ENCODE results near the gene ADAMTS10. TPM values are rescaled to one million over a fixed set of nuclear protein-coding genes. Genes with fewer than 3 reads are reported as not detected.
"Not testable (repeated sequence)": the region's sequence is repeated elsewhere in the genome, so short reads cannot be mapped to it uniquely, and the experiment has no call there.

ADAMTS10 gene
- total and polyA plus RNA-seq, 4 donors = 18.8 to 264 (median 123) TPM

GRCh38 chr19:8631425-8631819, 20.9 kb upstream of the ADAMTS10 start:
- no peaks in the 10 kb centered on the region for H3K27me3 ChIP-seq (ENCODE audit: control insufficient read depth in 1 of 2, insufficient read depth in 2 of 2, low read length in 1 of 2)
- DNase-seq (peak; percentile 83 to 84), ATAC-seq (ENCODE audit: low FRiP score) (peak; percentile 81)
- no peaks in the 10 kb centered on the region for H3K9me3 ChIP-seq (ENCODE audit: control insufficient read depth, low read length)
- no peaks in the 10 kb centered on the region for H3K36me3 ChIP-seq (ENCODE audit: control insufficient read depth in 1 of 2, insufficient read depth in 2 of 2, low read length in 1 of 2)
- H3K27ac ChIP-seq (ENCODE audit: low read depth in 1 of 2, low read length in 2 of 2) = peak overlapping the region in 1 of 2 donors; percentile 59
- 7 to 8% methylated on average over 11 of the region's 11 CpGs for WGBS, 2 donors
- intact Hi-C loops (cut with DNase I) = no loop called here
- no peaks in the 10 kb centered on the region for H3K4me1 ChIP-seq (ENCODE audit: control insufficient read depth in 1 of 2, insufficient read depth in 2 of 2, low read length in 2 of 2)
- no peak overlapping the region for H3K4me3 ChIP-seq (ENCODE audit: low read length in 2 of 2)

GRCh38 chr19:8630796-8631424, 20.4 kb upstream of the ADAMTS10 start:
- H3K27ac ChIP-seq (ENCODE audit: low read depth in 1 of 2, low read length in 2 of 2) = peak overlapping the region in 1 of 2 donors; percentile 59
- no peaks in the 10 kb centered on the region for H3K36me3 ChIP-seq (ENCODE audit: control insufficient read depth in 1 of 2, insufficient read depth in 2 of 2, low read length in 1 of 2)
- H3K4me3 ChIP-seq (ENCODE audit: low read length in 2 of 2) = no peak overlapping the region
- ATAC-seq (ENCODE audit: low FRiP score) (no peak), DNase-seq (no peak)
- H3K4me1 ChIP-seq (ENCODE audit: control insufficient read depth in 1 of 2, insufficient read depth in 2 of 2, low read length in 2 of 2) = no peaks in the 10 kb centered on the region
- H3K9me3 ChIP-seq (ENCODE audit: control insufficient read depth, low read length) = no peaks in the 10 kb centered on the region
- 32 to 54% methylated on average over 5 to 6 of the region's 6 CpGs for WGBS, 2 donors
- no peaks in the 10 kb centered on the region for H3K27me3 ChIP-seq (ENCODE audit: control insufficient read depth in 1 of 2, insufficient read depth in 2 of 2, low read length in 1 of 2)
- intact Hi-C loops (cut with DNase I) = no loop called here

DNA sequence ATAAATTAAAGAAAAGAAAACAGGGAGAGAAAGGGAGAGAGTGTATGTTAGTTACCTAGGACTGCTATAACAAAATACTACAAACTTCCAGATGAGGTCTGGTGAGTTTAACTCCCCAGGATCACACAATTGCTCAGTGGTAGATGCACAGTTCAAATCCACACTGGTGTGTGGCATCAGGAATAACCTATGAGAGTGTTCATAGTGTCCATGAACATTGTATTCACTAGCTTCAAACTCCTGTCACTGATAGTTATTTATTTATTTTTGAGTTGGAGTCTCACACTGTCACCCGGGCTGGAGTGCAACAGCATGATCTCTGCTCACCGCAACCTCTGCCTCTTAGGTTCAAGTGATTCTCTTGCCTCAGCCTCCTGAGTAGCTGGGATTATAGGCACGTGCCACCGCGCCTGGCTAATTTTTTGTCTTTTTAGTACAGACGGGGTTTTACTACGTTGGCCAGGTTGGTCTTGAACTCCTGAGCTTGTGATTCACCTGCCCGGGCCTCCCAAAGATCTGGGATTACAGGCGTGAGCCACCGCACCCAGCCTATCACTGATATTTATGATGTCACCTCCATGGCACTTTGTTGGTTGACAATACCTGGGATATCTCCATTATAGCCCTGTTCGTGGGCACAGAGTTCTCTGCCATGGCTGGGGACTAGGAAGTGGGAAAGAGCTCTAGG, 19.6 kb upstream of the ADAMTS10 start, which contains the start of gene NFILZ:
NFILZ (plus strand) TSS at position 638 of the 688 bp plus-strand sequence. CDS start 46,133 bp downstream, outside the sequence.
- H3K9me3 ChIP-seq (ENCODE audit: control insufficient read depth, low read length) = no peaks in the 10 kb centered on the region
- intact Hi-C loops (cut with DNase I) = no loop called here
- DNase-seq (no peak), ATAC-seq (ENCODE audit: low FRiP score) (no peak)
- WGBS, 2 donors = 95 to 97% methylated on average over 11 of the region's 11 CpGs
- no peaks in the 10 kb centered on the region for H3K27me3 ChIP-seq (ENCODE audit: control insufficient read depth in 1 of 2, insufficient read depth in 2 of 2, low read length in 1 of 2)
- H3K36me3 ChIP-seq (ENCODE audit: control insufficient read depth in 1 of 2, insufficient read depth in 2 of 2, low read length in 1 of 2) = no peaks in the 10 kb centered on the region
- H3K4me3 ChIP-seq (ENCODE audit: low read length in 2 of 2) = no peak within 1 kb of the TSS
- H3K27ac ChIP-seq (ENCODE audit: low read depth in 1 of 2, low read length in 2 of 2) = peak within 1 kb of the TSS in 1 of 2 donors; percentile 59
- no peaks in the 10 kb centered on the region for H3K4me1 ChIP-seq (ENCODE audit: control insufficient read depth in 1 of 2, insufficient read depth in 2 of 2, low read length in 2 of 2)

DNA sequence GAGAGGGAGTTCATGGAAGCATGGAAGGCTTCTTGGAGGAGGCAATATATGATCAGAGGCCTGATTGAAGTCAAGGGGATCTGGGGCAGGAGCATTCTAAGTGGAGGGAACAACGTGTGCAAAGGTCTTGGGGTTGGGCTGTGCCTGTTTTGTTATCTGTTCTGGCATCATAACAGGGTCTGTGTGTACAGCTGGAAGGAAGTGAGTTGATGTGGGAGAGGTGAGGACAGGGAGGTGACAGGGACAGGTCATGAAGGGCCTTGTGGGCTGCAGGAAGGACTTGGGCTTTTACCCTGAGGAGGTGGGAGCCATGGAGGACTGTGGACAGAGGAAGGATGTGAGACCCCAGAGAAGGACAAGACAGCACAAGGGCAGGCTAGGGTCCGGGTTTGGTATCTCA, 18.7 kb upstream of the ADAMTS10 start:
- intact Hi-C loops (cut with DNase I) = no loop called here
- Histone ChIP-seq H3K27me3 (ENCODE audit: control insufficient read depth in 1 of 2, insufficient read depth in 2 of 2, low read length in 1 of 2) (no peaks in the 10 kb centered on the region), H3K4me3 (ENCODE audit: low read length in 2 of 2) (no peak overlapping the region), H3K9me3 (ENCODE audit: control insufficient read depth, low read length) (no peaks in the 10 kb centered on the region), H3K4me1 (ENCODE audit: control insufficient read depth in 1 of 2, insufficient read depth in 2 of 2, low read length in 2 of 2) (no peaks in the 10 kb centered on the region), H3K36me3 (ENCODE audit: control insufficient read depth in 1 of 2, insufficient read depth in 2 of 2, low read length in 1 of 2) (no peaks in the 10 kb centered on the region), H3K27ac (ENCODE audit: low read depth in 1 of 2, low read length in 2 of 2) (no peak overlapping the region)
- no peak for ATAC-seq (ENCODE audit: low FRiP score)
- no peak for DNase-seq
- WGBS, 2 donors = 84 to 85% methylated on average over 2 of the region's 2 CpGs

- no peak overlapping the region for H3K4me3 ChIP-seq (ENCODE audit: low read length in 2 of 2)
- no peaks in the 10 kb centered on the region for H3K9me3 ChIP-seq (ENCODE audit: control insufficient read depth, low read length)
- no peak overlapping the region for H3K27ac ChIP-seq (ENCODE audit: low read depth in 1 of 2, low read length in 2 of 2)
- no peaks in the 10 kb centered on the region for H3K27me3 ChIP-seq (ENCODE audit: control insufficient read depth in 1 of 2, insufficient read depth in 2 of 2, low read length in 1 of 2)
- no peaks in the 10 kb centered on the region for H3K36me3 ChIP-seq (ENCODE audit: control insufficient read depth in 1 of 2, insufficient read depth in 2 of 2, low read length in 1 of 2)
- H3K4me1 ChIP-seq (ENCODE audit: control insufficient read depth in 1 of 2, insufficient read depth in 2 of 2, low read length in 2 of 2) = no peaks in the 10 kb centered on the region
- intact Hi-C loops (cut with DNase I) = no loop called here
- DNase-seq (no peak), ATAC-seq (ENCODE audit: low FRiP score) (no peak)
- 56 to 63% methylated on average over 8 of the region's 8 CpGs for WGBS, 2 donors
Observed at GRCh38 chr19:8626842-8627241, 16.3 kb upstream of the ADAMTS10 start.

GRCh38 chr19:8622886-8623285, 12.4 kb upstream of the ADAMTS10 start:
- DNase-seq; ATAC-seq (ENCODE audit: low FRiP score); H3K27ac ChIP-seq (ENCODE audit: low read depth in 1 of 2, low read length in 2 of 2); H3K9me3 ChIP-seq (ENCODE audit: control insufficient read depth, low read length); H3K4me1 ChIP-seq (ENCODE audit: control insufficient read depth in 1 of 2, insufficient read depth in 2 of 2, low read length in 2 of 2); intact Hi-C loops (cut with DNase I); H3K27me3 ChIP-seq (ENCODE audit: control insufficient read depth in 1 of 2, insufficient read depth in 2 of 2, low read length in 1 of 2); H3K36me3 ChIP-seq (ENCODE audit: control insufficient read depth in 1 of 2, insufficient read depth in 2 of 2, low read length in 1 of 2); H3K4me3 ChIP-seq (ENCODE audit: low read length in 2 of 2): not testable (repeated sequence)
- WGBS, 2 donors = 57 to 59% methylated on average over 4 of the region's 4 CpGs

DNA sequence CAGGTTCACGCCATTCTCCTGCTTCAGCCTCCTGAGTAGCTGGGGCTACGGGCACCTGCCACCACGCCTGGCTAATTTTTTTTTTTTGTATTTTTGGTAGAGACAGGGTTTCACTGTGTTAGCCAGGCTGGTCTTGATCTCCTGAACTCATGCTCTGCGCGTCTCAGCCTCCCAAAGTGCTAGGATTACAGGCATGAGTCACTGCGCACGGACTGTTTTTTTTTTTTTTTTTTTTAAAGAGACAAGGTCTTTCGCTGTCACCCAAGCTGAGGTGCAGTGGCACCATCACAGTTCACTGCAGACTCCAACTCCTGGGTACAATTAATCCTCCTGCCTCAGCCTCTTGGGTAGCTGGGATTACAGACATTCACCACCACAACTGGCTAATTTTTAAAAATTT, 8.2 kb upstream of the ADAMTS10 start:
- no peaks in the 10 kb centered on the region for H3K9me3 ChIP-seq (ENCODE audit: control insufficient read depth, low read length)
- H3K4me1 ChIP-seq (ENCODE audit: control insufficient read depth in 1 of 2, insufficient read depth in 2 of 2, low read length in 2 of 2) = no peaks in the 10 kb centered on the region
- H3K4me3 ChIP-seq (ENCODE audit: low read length in 2 of 2) = no peak overlapping the region
- intact Hi-C loops (cut with DNase I) = no loop called here
- DNase-seq (no peak), ATAC-seq (ENCODE audit: low FRiP score) (no peak)
- no peak overlapping the region for H3K27ac ChIP-seq (ENCODE audit: low read depth in 1 of 2, low read length in 2 of 2)
- H3K36me3 ChIP-seq (ENCODE audit: control insufficient read depth in 1 of 2, insufficient read depth in 2 of 2, low read length in 1 of 2) = no peaks in the 10 kb centered on the region
- H3K27me3 ChIP-seq (ENCODE audit: control insufficient read depth in 1 of 2, insufficient read depth in 2 of 2, low read length in 1 of 2) = no peaks in the 10 kb centered on the region
- WGBS, 2 donors = 46 to 52% methylated on average over 8 of the region's 8 CpGs

DNA sequence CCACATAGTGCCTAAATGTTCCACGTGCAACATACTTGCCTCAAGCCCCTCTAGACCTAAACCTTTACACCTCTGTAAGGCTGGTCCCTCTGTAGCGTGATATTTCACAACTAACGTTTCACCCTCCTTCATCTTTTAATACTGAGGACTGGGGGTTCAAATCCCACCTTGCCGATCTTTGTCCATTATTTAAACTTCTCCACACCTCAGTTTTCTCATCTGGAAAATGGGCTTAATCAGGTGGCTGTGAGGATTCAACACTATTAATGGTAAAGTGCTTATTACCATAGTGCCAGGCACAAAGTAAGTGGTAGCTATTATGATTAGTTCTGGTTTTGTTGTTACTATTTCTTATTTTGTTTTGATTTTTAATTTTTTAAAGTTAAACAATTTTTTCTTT, 7.5 kb upstream of the ADAMTS10 start:
- Histone ChIP-seq H3K27me3 (ENCODE audit: control insufficient read depth in 1 of 2, insufficient read depth in 2 of 2, low read length in 1 of 2) (no peaks in the 10 kb centered on the region), H3K36me3 (ENCODE audit: control insufficient read depth in 1 of 2, insufficient read depth in 2 of 2, low read length in 1 of 2) (no peaks in the 10 kb centered on the region), H3K4me3 (ENCODE audit: low read length in 2 of 2) (no peak overlapping the region), H3K9me3 (ENCODE audit: control insufficient read depth, low read length) (no peaks in the 10 kb centered on the region), H3K4me1 (ENCODE audit: control insufficient read depth in 1 of 2, insufficient read depth in 2 of 2, low read length in 2 of 2) (no peaks in the 10 kb centered on the region), H3K27ac (ENCODE audit: low read depth in 1 of 2, low read length in 2 of 2) (no peak overlapping the region)
- intact Hi-C loops (cut with DNase I) = no loop called here
- WGBS, 2 donors = 89 to 94% methylated on average over 4 of the region's 4 CpGs
- ATAC-seq (ENCODE audit: low FRiP score) = no peak
- DNase-seq = no peak

GRCh38 chr19:8617325-8617724, 6.8 kb upstream of the ADAMTS10 start:
- H3K4me1 ChIP-seq (ENCODE audit: control insufficient read depth in 1 of 2, insufficient read depth in 2 of 2, low read length in 2 of 2) = not testable (repeated sequence)

More at GRCh38 chr19:8617325-8617724, 6.8 kb upstream of the ADAMTS10 start:
- intact Hi-C loops (cut with DNase I); ATAC-seq (ENCODE audit: low FRiP score); H3K9me3 ChIP-seq (ENCODE audit: control insufficient read depth, low read length); DNase-seq; H3K27ac ChIP-seq (ENCODE audit: low read depth in 1 of 2, low read length in 2 of 2); H3K36me3 ChIP-seq (ENCODE audit: control insufficient read depth in 1 of 2, insufficient read depth in 2 of 2, low read length in 1 of 2); H3K4me3 ChIP-seq (ENCODE audit: low read length in 2 of 2); H3K27me3 ChIP-seq (ENCODE audit: control insufficient read depth in 1 of 2, insufficient read depth in 2 of 2, low read length in 1 of 2): not testable (repeated sequence)
- WGBS, 2 donors = 68 to 69% methylated on average over 14 to 15 of the region's 15 CpGs
